Mammary epithelial cell (primary cell): ENCODE measurements around the gene SMAD9.

ENCODE experiments used
- CTCF ChIP-seq, 2 donors: IDR thresholded peaks in 1 of 2; conservative IDR thresholded peaks in 1 of 2; 2 replicates each; pipeline ENCODE4 v1.5.1; 2011 to 2012; ENCODE audit warnings: inconsistent platforms in 2 of 2, low read length in 2 of 2, mild to moderate bottlenecking in 2 of 2, control low read depth in 1 of 2, low read depth in 1 of 2; ENCODE audit not compliant: insufficient read depth in 1 of 2; ENCODE audit errors: extremely low read depth in 1 of 2
- EZH2 ChIP-seq: IDR thresholded peaks from 2 replicates; pipeline ENCODE4 v1.6.1; 2012; ENCODE audit warnings: low read length, inconsistent platforms, borderline replicate concordance

GRCh38 chr13:36795463-36795862 lies 124.6 kb downstream of the SMAD9 start:
- TF ChIP-seq EZH2 (no peak), CTCF (conservative IDR thresholded peaks at IDR 0.05 in 1 of 2, IDR thresholded peaks at IDR 0.05 in 1 of 2; ENCODE audit: extremely low read depth in 1 of 2, insufficient read depth in 1 of 2, low read depth in 1 of 2, low read length in 2 of 2) (no peak)
